GM12878 (cell line): ENCODE data around the gene TLL1. TPM values are rescaled to one million over a fixed set of nuclear protein-coding genes. Genes with fewer than 3 reads are reported as not detected.

Source experiments
- ATAC-seq: fragments of 200-7000 bp; cut with Tn5 transposase; 3 replicates; pipeline ENCODE4 v1.9.1; 2020; ENCODE audit warnings: mild to moderate bottlenecking, moderate library complexity
- BruUV-seq: library from RNA; stranded (reverse); fragments of 400-500 nt; replicated peaks from 2 replicates; lab custom pipeline; 2021; lab: Mats Ljungman, UMichigan
- CTCF ChIA-PET: fragments of 300-600 bp; sonication (Branson Sonifier 250); formaldehyde crosslinking; extraction: SDS; loops from one replicate; lab custom pipeline; 2021; ENCODE audit warnings: inconsistent platforms; lab: Yijun Ruan, JAX
- POLR2A ChIA-PET: fragments of 350-600 bp; formaldehyde crosslinking; extraction: SDS; loops from one replicate; lab custom pipeline; 2021; ENCODE audit warnings: inconsistent platforms; lab: Charles Lee
- RAD21 ChIA-PET: fragments of 300-600 bp; sonication (Branson Sonifier 250); formaldehyde crosslinking; loops from one replicate; lab custom pipeline; 2023; ENCODE audit warnings: antibody characterized with exemption; ENCODE audit not compliant: unreplicated experiment; lab: Charles Lee
- SMC1A ChIA-PET: fragments of 300-600 bp; sonication (Branson Sonifier 250); formaldehyde crosslinking; loops from one replicate; lab custom pipeline; 2023; ENCODE audit not compliant: unreplicated experiment, uncharacterized antibody; lab: Charles Lee
- DNase-seq: peaks from one replicate; pipeline ENCODE4 v3.0.0-alpha.2; 2011; ENCODE audit warnings: low read depth, low spot score
- FAIRE-seq: peaks from 3 replicates; lab custom pipeline; 2011; peaks lifted over from hg19 to GRCh38; lab: Jason Lieb, UNC
- H2AFZ ChIP-seq: 2 replicates; pipeline ENCODE4 v1.6.0; 2011; ENCODE audit warnings: low read depth, low read length, control low read depth; ENCODE audit not compliant: control insufficient read depth
- H3K27ac ChIP-seq: 2 replicates; pipeline ENCODE4 v1.5.1; 2011; ENCODE audit warnings: control low read depth; ENCODE audit not compliant: control insufficient read depth, insufficient read depth
- H3K27me3 ChIP-seq, 2 experiments: replicated peaks in 1 of 2; 2 replicates each; pipeline versions ENCODE4 v1.6.0 to v1.6.1; 2011; ENCODE audit warnings: low read length in 1 of 2; ENCODE audit not compliant: control insufficient read depth in 2 of 2, insufficient read depth in 2 of 2
- H3K36me3 ChIP-seq, 2 experiments: 2 replicates each; pipeline ENCODE4 v1.5.1; 2011; ENCODE audit warnings: low read length in 1 of 2; ENCODE audit not compliant: control insufficient read depth in 2 of 2, insufficient read depth in 2 of 2
- H3K4me1 ChIP-seq: 2 replicates; pipeline ENCODE4 v1.6.1; 2011; ENCODE audit warnings: mild to moderate bottlenecking, low read length, moderate library complexity, mixed read lengths; ENCODE audit not compliant: control insufficient read depth, insufficient read depth
- H3K4me2 ChIP-seq: 2 replicates; pipeline ENCODE4 v1.6.0; 2011; ENCODE audit warnings: control low read depth; ENCODE audit not compliant: control insufficient read depth, insufficient read depth
- H3K4me3 ChIP-seq: fragments of 200-600 bp; sonication (generic); 2 replicates; pipeline ENCODE4 v1.5.1; 2016
- H3K79me2 ChIP-seq: 2 replicates; pipeline ENCODE4 v1.6.0; 2011; ENCODE audit warnings: low read length; ENCODE audit not compliant: control insufficient read depth, insufficient read depth
- H3K9ac ChIP-seq: 2 replicates; pipeline ENCODE4 v1.8.0; 2011; ENCODE audit warnings: low read length, control low read depth, mixed read lengths; ENCODE audit not compliant: control insufficient read depth, insufficient read depth
- H3K9me3 ChIP-seq: replicated peaks from 3 replicates; pipeline ENCODE4 v1.5.1; 2011; ENCODE audit warnings: mild to moderate bottlenecking, low read length; ENCODE audit not compliant: control insufficient read depth, insufficient read depth
- H4K20me1 ChIP-seq: 2 replicates; pipeline ENCODE4 v1.6.0; 2011; ENCODE audit not compliant: control insufficient read depth, insufficient read depth
- CREM ChIP-seq: IDR thresholded peaks from 2 replicates; pipeline ENCODE4 v1.6.1; 2014; ENCODE audit warnings: antibody characterized with exemption, low read depth
- E2F4 ChIP-seq: IDR thresholded peaks from 2 replicates; pipeline ENCODE4 v1.6.1; 2012; ENCODE audit warnings: low read depth, low read length, improper control_type of control experiment
- EP300 ChIP-seq, 2 experiments: fragments of 150-350 bp in 1 of 2; IDR thresholded peaks; 2 replicates each; pipeline ENCODE4 v1.6.1; 2011 to 2012; ENCODE audit warnings: low read depth in 2 of 2, low read length in 2 of 2, borderline replicate concordance in 1 of 2, improper control_type of control experiment in 1 of 2, inconsistent platforms in 1 of 2; ENCODE audit not compliant: control insufficient read depth in 1 of 2
- IKZF2 ChIP-seq, 2 experiments: fragments of 450-650 bp; IDR thresholded peaks; 2 replicates each; pipeline ENCODE4 v1.6.1; 2017; ENCODE audit warnings: mild to moderate bottlenecking in 2 of 2, moderate library complexity in 2 of 2
- JUND ChIP-seq: IDR thresholded peaks from 2 replicates; pipeline ENCODE4 v1.6.1; 2012; ENCODE audit warnings: low read depth, mild to moderate bottlenecking, low read length, improper control_type of control experiment, moderate library complexity
- KAT2A ChIP-seq: conservative IDR thresholded peaks from 2 replicates; pipeline ENCODE4 v1.6.1; 2011; ENCODE audit warnings: low read depth, low read length; ENCODE audit not compliant: control insufficient read depth
- KLF5 ChIP-seq: fragments of 450-650 bp; IDR thresholded peaks from 2 replicates; pipeline ENCODE4 v1.6.1; 2014; ENCODE audit warnings: mild to moderate bottlenecking; ENCODE audit not compliant: partially characterized antibody
- MXI1 ChIP-seq: fragments of 150-350 bp; IDR thresholded peaks from 2 replicates; pipeline ENCODE4 v1.6.1; 2011; ENCODE audit warnings: low read depth, mild to moderate bottlenecking, inconsistent platforms, low read length, improper control_type of control experiment
- NBN ChIP-seq: fragments of 450-650 bp; IDR thresholded peaks from 2 replicates; pipeline ENCODE4 v1.6.1; 2016
- NFYA ChIP-seq: IDR thresholded peaks from 2 replicates; pipeline ENCODE4 v1.6.1; 2011; ENCODE audit warnings: low read depth, mild to moderate bottlenecking, low read length, improper control_type of control experiment, borderline replicate concordance
- NR2F1 ChIP-seq: fragments of 450-650 bp; conservative IDR thresholded peaks from 2 replicates; pipeline ENCODE4 v1.6.1; 2017; ENCODE audit warnings: mild to moderate bottlenecking
- PAX8 ChIP-seq: fragments of 450-650 bp; IDR thresholded peaks from 2 replicates; pipeline ENCODE4 v1.6.1; 2017; ENCODE audit warnings: mild to moderate bottlenecking, moderate library complexity
- PML ChIP-seq: IDR thresholded peaks from 2 replicates; pipeline ENCODE4 v1.6.1; 2012; ENCODE audit warnings: low read length, inconsistent platforms
- RB1 ChIP-seq: fragments of 450-650 bp; formaldehyde crosslinking; IDR thresholded peaks from 2 replicates; pipeline ENCODE4 v1.6.1; 2017; ENCODE audit warnings: mild to moderate bottlenecking, borderline replicate concordance
- SIX5 ChIP-seq: IDR thresholded peaks from 2 replicates; pipeline ENCODE4 v1.6.1; 2011; ENCODE audit warnings: mild to moderate bottlenecking, low read depth, low read length, moderate library complexity; ENCODE audit not compliant: severe bottlenecking
- SREBF1 ChIP-seq: IDR thresholded peaks from 2 replicates; pipeline ENCODE4 v1.6.1; 2012; ENCODE audit warnings: mild to moderate bottlenecking, low read length
- SRF ChIP-seq, 2 experiments: IDR thresholded peaks; 2 replicates each; pipeline ENCODE4 v1.6.1; 2011; ENCODE audit warnings: low read depth in 2 of 2, low read length in 2 of 2, mild to moderate bottlenecking in 1 of 2, moderate library complexity in 1 of 2
- SUZ12 ChIP-seq: fragments of 200-600 bp; sonication (generic); IDR thresholded peaks from one replicate; pipeline ENCODE4 v1.6.1; 2018; ENCODE audit warnings: antibody characterized with exemption, mild to moderate bottlenecking; ENCODE audit not compliant: unreplicated experiment
- ZBED1 ChIP-seq: IDR thresholded peaks from 2 replicates; pipeline ENCODE4 v1.6.1; 2016; ENCODE audit warnings: borderline replicate concordance
- ZNF24 ChIP-seq: fragments of 450-650 bp; IDR thresholded peaks from 2 replicates; pipeline ENCODE4 v1.6.1; 2017; ENCODE audit warnings: antibody characterized with exemption, mild to moderate bottlenecking
- ZNF622 ChIP-seq: fragments of 450-650 bp; IDR thresholded peaks from 2 replicates; pipeline ENCODE4 v1.6.1; 2017; ENCODE audit warnings: mild to moderate bottlenecking, inconsistent platforms
- WGBS: methylation state at CpG from one replicate; pipeline ENCODE4 v1.1.6; 2016; ENCODE audit warnings: low lambda C conversion rate; ENCODE audit not compliant: insufficient replicate concordance, insufficient coverage; ENCODE audit errors: missing lambda C conversion rate; 5-methylcytosine and 5-hydroxymethylcytosine counted together
- in situ Hi-C: fragments of 300-500 bp; cut with MboI; formaldehyde crosslinking; loops from 9 replicates; pipeline ENCODE4 v1.14.3; 2018; ENCODE audit warnings: mixed read lengths
- intact Hi-C: fragments of 100-400 bp; cut with micrococcal nuclease; formaldehyde crosslinking; loops from one replicate; pipeline ENCODE4 v1.14.2; 2022; ENCODE audit not compliant: unreplicated experiment
- polyA plus RNA-seq, 11 experiments: library from polyadenylated mRNA; depleted of rRNA in 4 of 11; unstranded in 6 of 11; stranded (reverse) in 5 of 11; fragments of >200 nt; fragmentation: Nextera tagmentation in 4 of 11; fragmentation: Illumina TruSeq in 1 of 11; extraction: Ambion mirVana in 4 of 11; extraction: Trizol in 1 of 11; gene quantifications; 1 replicate in 1 of 11; 2 replicates in 10 of 11; pipeline versions ENCODE4 v1.2.1 to v1.2.3, GENCODE V29; 2011 to 2016; ENCODE audit warnings: inconsistent platforms in 2 of 11, missing spikeins in 2 of 11, low read depth in 1 of 11
- total RNA-seq, 4 experiments: library from RNA; depleted of rRNA in 3 of 4; stranded (reverse); fragments of >200 nt in 3 of 4; fragmentation: Illumina TruSeq in 1 of 4; extraction: Trizol in 1 of 4; gene quantifications; 2 replicates each; pipeline versions ENCODE4 v1.2.1 to v1.2.3, GENCODE V29; 2013 to 2021

TLL1 gene
- total and polyA plus RNA-seq, 10 of the 15 experiments (the other 5 are each of a cell fraction or from before 2014, with no cell fraction given): 0.02 to 0.31 (median 0.05) TPM; not detected in 2

- Histone ChIP-seq H3K9ac (no peak overlapping the region), H3K27me3 (no peaks in the 10 kb centered on the region), H3K27ac (no peak overlapping the region), H3K4me1 (no peaks in the 10 kb centered on the region), H3K4me2 (no peak overlapping the region), H2AFZ (no peak overlapping the region), H3K36me3 (no peaks in the 10 kb centered on the region), H3K9me3 (no peaks in the 10 kb centered on the region), H3K79me2 (no peaks in the 10 kb centered on the region), H4K20me1 (no peaks in the 10 kb centered on the region), H3K4me3 (no peak overlapping the region)
- ChIA-PET RAD21 (no interaction called here), POLR2A (no interaction called here), SMC1A (no interaction called here), CTCF (no interaction called here)
- TF ChIP-seq KLF5 (no peak), ZNF24 (peak; percentile 49; the same call in 1 of the 2 replicates)
- TSS peak; percentile 98 for BruUV-seq
- FAIRE-seq: no peak
- intact Hi-C loops: no loop called here
- no peak for ATAC-seq
- in situ Hi-C loops: no loop called here
- DNase-seq: no peak
These were observed 171.8 kb downstream of the TLL1 start for GRCh38 chr4:166044871-166045270.

- no peaks in the 10 kb centered on the region for H4K20me1 ChIP-seq
- no peaks in the 10 kb centered on the region for H3K27me3 ChIP-seq
- H3K4me3 ChIP-seq: no peak overlapping the region
- ChIA-PET RAD21 (no interaction called here), CTCF (no interaction called here), POLR2A (no interaction called here), SMC1A (no interaction called here)
- H3K27ac ChIP-seq: no peak overlapping the region
- no TSS peak for BruUV-seq
- no peak overlapping the region for H3K9ac ChIP-seq
- no peak overlapping the region for H2AFZ ChIP-seq
- peak; percentile 59 for DNase-seq
- no peaks in the 10 kb centered on the region for H3K4me1 ChIP-seq
- in situ Hi-C loops: no loop called here
- 0 out of 2 replicates have a peak overlapping the region, but pooled peaks have one; percentile 30 for H3K4me2 ChIP-seq
- ATAC-seq: peak; percentile 87
- H3K79me2 ChIP-seq: no peaks in the 10 kb centered on the region
- intact Hi-C loops: no loop called here
- FAIRE-seq: no peak
- H3K9me3 ChIP-seq: no peaks in the 10 kb centered on the region
- 2% methylated on average over 9 of the region's 9 CpGs for WGBS
- no peaks in the 10 kb centered on the region for H3K36me3 ChIP-seq
- TF ChIP-seq EP300 (IDR thresholded peaks at IDR 0.05; ENCODE audit: borderline replicate concordance in 1 of 2, control insufficient read depth in 1 of 2, low read depth in 2 of 2, low read length in 2 of 2): peak; percentile 50 to 70; a peak in 3 of 4 replicates
- no peak for TF ChIP-seq KAT2A
- 0 out of 2 replicates have a peak, but pooled peaks have one; percentile 33 for TF ChIP-seq NR2F1
- TF ChIP-seq SIX5: no peak
- no peak for TF ChIP-seq JUND
- TF ChIP-seq E2F4: no peak
- TF ChIP-seq PML: no peak
- TF ChIP-seq SUZ12: no peak
- no peak for TF ChIP-seq MXI1
- TF ChIP-seq CREM: peak; percentile 65; the same call in 1 of the 2 replicates
- peak; percentile 81; the same call in 1 of the 2 replicates for TF ChIP-seq NBN
- no peak for TF ChIP-seq NFYA
- no peak for TF ChIP-seq SREBF1
- no peak; the same call in 1 of the 2 replicates for TF ChIP-seq ZBED1
- TF ChIP-seq PAX8: no peak
- no peak for TF ChIP-seq KLF5
- TF ChIP-seq IKZF2 (IDR thresholded peaks at IDR 0.05): peak; percentile 37 to 50; a peak in 2 of 4 replicates
- TF ChIP-seq ZNF622: no peak
- TF ChIP-seq RB1: no peak
- TF ChIP-seq SRF (IDR thresholded peaks at IDR 0.05; ENCODE audit: low read depth in 2 of 2, low read length in 2 of 2): no peak
These were observed 172.4 kb downstream of the TLL1 start for GRCh38 chr4:166045457-166045856.
